Hematopoietic multipotent progenitor cell treated with erythropoietin and hydrocortisone succinate and interleukin-3 and kit ligand, for 17 days (in vitro differentiated cells): ENCODE measurements around the gene EPHA3.
A peak's percentile ranks its signal among the peaks of the same experiment; 100 is the strongest.

Source experiments
- DNase-seq: peaks from one replicate; pipeline ENCODE4 v3.0.0-alpha.2; 2015; ENCODE audit warnings: low spot score

Gene EPHA3

DNA sequence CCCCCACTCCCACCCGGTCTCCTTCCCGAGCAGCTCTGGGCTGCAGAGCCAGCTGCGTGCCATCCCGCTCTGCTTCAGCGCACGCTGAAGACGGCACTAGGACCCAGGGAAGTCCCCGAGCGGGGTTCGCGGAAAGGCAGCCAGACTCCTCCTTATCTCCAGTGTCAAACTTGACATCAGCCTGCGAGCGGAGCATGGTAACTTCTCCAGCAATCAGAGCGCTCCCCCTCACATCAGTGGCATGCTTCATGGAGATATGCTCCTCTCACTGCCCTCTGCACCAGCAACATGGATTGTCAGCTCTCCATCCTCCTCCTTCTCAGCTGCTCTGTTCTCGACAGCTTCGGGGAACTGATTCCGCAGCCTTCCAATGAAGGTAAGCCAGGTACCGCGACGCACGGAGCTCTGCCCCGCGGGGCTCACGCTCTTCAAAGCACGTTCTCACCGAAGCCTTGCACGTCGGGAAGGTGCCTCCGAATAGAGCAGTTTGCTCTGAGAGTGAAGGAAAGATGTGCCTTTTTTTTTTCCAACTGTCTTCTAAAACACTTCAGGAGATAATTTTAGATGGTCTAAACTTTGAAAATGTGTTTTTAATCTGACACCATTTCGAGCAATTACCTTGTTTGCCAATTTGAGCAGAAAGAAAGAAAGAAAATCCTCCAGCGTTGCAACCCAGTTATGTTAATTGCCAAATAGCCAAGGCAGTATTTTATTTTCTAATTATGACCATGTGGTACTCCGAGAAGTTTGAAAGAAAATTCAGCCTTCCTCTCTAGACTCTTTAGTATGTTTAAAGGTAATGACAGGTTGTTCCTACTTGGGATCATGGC, at the start of gene EPHA3:
Gene EPHA3, plus strand, starts transcription at position 161 of the 830 bp plus-strand sequence. Its CDS starts 128 bp downstream, at position 289.
- DNase-seq: no peak

DNA sequence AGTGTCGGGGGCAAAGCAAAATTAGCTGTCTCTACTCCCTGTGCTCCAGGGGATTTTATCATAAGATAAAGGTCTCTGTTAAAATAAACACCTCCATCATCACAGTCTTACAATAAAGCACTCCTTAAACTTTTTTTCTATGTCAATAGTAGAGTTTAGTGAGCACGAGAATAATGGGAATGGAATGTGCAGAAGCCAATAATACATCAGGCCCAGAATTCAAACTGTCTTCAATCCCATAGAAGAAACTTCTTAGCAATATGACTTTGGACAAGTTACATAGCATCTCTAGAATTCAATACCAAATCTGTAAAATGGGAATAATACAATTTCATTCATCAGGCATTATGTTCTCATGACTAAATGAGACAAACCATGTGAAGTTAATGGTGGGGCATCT, 49.0 kb upstream of the EPHA3 start:
- no peak for DNase-seq

DNA sequence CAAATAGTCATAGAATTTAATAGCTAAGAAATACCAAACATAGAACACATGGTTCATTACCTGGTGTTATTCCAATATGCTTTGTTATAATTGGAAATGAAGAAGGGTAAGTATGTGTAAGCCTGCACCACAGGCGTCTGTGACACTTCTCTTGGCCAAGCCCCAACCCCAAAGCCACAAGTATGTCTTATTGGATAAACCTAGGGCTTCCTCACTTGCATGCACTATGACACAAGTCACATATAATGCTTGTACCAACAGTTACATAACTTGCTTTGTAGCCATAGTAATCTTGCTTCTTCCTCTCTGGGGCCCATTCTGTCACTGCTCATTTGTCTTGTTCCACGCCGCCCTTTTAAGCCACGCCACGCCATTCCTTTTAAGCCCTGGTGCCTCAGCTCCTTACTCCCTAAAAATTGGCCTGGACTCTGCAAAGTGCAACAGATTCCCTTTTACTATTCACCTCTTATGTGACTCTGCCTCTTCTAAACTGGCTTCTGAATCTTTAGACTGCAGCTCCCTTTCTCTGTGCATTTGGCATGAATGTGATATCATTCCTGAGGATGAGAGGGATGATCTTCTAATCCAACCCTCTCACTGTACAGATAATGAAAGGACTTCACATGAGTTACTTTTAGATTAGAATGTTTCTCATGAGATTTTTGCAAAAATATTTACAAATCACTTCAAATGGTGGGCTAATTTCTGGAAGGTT, 48.1 kb upstream of the EPHA3 start:
- no peak for DNase-seq

DNA sequence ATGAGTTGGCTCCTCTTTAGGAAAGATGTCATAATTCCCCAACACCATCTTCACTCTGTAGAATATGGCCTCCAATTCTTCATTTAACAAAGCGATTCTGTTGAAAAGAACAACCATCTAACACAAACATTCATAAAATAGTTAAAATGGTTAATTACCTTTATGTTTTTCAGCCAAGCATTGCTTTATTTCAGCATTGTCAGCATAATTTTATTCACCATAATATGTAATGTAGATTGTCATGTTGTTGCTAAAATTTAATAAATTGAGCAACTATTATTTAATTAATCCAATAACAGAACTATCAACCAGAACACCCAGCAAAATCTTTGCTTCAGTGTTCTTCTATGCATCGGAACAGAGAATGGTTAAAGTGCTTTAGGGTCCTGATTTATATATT, 46.2 kb upstream of the EPHA3 start:
- no peak for DNase-seq

DNA sequence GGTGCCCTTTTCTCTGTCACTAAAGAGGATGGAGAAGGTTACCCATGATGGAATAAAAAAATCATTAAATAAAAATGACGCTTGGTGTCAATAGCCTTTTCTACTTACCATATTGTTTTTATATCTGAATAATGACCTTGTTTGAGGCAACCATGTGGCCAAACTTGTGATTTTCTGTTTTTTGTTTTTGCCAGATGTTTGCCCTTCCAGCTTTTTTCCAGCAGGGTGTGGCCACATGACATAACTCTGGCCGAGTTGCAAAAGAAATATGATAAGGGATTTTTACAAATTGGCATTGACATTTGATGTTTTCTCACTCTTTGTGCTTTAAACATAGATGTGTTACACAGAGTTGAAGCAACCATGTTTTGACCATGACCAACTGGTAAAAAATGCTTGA, 39.7 kb upstream of the EPHA3 start:
- no peak for DNase-seq

DNA sequence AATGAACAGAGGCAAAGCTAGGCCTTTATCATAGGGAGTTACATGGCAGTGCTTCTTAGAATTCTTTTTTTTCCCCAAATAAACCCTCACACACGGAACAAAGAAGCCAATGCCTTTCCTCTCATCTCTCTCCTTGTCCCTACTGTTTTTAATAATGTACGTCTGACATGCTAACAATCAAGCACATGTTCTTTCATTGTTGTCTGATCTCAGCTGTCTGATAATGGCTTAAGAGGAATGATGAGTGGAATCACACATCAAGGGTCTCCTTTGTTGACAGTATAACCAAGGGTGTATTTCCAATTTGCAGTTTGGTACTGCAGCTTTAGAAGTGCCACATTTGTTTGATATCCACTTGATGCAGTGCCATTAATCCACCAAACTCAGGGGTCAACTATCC, 34.8 kb upstream of the EPHA3 start:
- DNase-seq: no peak

DNA sequence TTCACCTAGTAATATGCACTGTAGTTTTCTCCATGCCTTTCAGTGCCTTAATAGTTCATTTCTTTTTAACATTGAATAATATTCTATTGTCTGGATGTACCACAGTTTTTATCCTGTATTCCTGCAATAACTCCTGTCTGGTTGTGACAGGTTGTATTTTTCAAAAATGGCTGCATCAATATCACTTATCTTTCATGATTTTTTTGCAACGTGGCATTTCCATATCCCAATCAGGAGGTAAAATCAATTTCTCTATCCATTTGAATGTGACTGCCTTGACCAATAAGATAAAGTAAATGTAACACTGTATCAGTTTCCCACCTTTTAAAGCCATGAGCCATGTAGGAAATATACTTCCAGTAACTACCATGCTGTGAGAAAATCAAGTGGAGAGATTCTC, 27.5 kb upstream of the EPHA3 start:
- no peak for DNase-seq

DNA sequence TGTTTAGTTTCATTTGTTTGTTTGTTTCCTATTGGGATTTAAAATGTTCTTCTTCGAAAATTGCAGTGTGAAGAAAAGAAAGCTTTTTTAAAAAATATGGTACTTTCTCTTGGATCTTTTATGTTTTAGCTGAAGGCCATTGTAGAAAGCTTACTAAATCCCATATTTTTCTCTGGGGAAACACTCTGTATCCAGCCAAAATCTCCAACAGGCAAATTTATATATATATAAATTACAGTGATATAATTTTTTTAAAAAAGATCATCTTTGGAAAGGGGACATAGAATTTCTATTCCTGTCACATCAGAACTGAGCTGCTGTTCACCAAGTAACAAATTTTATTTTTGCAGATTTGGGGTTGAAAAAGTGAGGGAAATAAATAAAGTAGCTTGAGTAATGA, 19.6 kb upstream of the EPHA3 start:
- no peak for DNase-seq

DNA sequence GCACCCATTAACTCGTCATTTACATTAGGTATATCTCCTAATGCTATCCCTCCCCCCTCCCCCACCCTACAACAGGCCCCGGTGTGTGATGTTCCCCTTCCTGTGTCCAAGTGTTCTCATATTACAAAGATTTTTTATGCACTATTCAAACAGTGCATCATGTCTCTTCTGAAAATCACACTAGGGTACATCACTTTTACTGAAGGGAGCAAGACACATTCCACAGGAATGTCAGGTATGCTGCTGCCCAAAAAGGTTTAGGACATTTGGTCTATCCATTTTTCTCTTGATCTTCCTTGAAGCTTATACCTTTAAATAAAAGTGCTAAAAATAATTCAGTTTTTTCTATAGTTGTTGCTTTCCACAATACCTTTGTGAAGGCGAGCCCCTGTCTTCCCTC, 9.2 kb upstream of the EPHA3 start:
- DNase-seq: no peak

DNA sequence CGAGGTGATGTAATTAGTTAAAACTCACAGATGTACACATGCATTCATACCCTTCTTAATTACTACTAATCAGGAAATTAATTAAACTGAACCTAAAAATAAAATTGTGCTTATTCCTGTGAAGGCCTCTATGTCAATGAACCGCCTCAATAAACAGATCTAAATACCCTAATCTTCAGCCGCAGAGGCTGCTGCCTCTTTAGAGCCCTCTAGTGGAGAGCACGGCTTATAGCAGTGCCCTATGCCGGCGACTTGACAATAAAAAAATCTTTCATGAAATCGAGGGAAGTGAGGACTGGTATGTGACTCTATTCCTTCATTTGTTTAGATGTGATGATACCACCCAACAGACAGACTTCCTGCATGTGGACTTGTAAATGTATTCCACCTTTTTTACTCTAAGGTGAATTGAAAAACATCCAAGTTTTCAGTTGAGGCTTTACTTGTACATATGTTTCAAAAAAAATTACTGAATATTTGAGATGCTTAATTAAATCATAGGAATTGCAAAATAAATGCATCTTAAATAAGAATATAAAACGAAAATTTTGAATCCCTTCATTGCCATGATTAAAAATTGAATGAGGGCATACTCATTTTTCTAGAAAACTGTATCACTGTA, 8.3 kb upstream of the EPHA3 start:
- DNase-seq: peak; percentile 21

DNA sequence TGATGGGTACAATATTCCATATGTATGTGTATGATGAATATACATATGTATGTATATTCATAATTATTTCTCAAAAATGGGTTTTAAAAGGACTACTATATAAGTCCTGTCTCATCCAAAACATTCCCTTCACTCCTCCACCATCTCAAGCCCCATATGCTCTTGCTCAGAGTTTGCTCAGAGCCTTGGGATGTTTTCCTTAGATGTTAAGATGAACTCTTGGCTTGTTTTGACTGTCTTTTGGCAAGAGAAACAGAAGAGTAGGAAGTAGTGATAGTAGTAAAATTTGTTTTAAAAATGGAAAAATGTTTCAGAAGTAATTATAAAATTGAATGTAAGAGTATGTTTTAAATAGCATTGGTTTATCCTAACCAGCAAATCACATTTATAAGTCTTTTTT, 6.2 kb upstream of the EPHA3 start:
- DNase-seq: no peak

DNA sequence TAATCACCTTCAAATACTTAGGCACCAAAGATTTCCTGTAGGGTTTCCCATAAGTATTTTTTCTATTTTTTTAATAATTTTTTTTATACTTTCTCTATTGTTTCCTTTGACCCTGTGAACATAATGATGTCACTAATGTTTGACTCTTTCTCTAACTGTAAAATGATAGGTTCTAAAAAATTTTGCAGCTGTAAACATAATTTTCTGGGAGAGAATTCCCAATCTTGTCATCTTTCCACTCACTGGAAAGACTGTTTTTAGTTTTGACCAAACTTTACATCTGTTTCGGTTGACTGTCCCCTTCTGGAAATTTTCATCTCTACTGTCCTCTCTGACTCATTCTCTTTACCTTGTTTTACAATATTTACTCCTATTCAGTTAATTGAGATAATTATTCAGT, 5.5 kb upstream of the EPHA3 start:
- DNase-seq: no peak

DNA sequence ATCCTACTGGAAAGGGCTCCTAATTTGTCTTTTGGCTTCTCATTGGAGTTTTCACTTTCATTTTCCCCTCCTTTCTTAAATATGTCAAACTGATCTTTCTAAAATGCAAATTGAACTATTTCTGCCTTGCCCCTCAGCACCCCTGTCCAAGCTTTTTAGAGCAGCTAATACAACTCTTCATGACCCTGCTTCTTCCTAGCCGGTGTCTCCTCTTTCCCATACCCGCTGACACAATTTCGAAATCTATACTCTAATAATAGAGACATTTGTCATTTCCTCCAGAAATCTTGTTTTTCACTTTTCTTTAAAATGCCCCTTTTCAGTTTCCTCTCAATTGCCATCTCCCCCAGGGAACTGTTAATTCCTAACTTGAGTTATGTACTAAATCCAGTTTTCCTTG, 2.9 kb upstream of the EPHA3 start:
- DNase-seq: no peak

DNA sequence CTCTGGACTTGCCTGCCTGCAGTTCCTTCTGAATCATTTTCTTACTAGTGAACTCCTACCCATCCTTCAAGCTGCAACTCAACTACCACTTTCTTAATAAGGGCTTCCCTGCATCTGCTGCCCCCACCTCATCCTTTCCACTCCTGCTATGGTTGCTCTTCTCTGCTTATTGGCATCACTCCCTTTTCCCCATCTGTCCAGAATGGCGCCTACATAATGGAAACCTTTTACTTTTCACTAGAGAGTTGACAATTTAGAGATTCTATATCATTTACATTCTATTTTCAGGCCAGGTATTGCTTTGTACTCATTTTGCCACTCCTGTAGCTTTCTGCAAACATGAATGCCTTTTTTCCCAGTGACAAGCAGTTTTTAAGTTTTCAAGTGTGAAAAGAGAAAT, 1.9 kb upstream of the EPHA3 start:
- DNase-seq: no peak

DNA sequence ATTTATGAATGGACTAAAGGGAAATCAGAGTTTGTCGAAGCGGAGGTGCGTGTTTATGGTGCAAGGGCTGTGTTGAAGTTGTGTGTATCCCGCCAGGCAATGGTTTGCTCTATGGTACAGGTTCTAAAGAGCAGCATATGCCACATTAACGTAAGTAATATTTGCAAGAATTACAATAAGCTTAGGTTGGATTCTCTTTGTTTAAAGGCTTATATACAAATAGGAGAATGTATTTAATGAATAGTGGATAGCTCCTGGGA, 800 bp downstream of the EPHA3 start:
- DNase-seq: no peak

DNA sequence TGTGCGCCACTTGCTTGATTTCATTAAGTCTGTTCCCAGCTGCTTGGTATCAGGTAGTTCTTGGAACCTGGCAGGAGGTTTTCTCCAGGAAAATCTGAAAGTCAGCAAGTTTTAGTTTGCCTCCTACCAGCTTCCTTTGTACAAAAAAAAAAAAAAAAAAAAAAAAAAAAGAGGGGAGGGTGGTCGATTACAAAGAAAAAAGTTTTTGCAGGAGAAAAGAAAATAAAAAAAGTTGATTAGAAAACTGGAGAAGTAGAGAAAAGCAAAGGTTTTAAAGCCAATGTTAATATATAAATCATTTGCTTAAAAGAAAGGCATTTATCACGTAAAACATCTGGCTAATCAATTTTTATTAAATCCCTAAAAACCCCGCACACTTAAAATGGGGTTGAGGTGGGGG, 5.9 kb downstream of the EPHA3 start:
- DNase-seq: no peak

DNA sequence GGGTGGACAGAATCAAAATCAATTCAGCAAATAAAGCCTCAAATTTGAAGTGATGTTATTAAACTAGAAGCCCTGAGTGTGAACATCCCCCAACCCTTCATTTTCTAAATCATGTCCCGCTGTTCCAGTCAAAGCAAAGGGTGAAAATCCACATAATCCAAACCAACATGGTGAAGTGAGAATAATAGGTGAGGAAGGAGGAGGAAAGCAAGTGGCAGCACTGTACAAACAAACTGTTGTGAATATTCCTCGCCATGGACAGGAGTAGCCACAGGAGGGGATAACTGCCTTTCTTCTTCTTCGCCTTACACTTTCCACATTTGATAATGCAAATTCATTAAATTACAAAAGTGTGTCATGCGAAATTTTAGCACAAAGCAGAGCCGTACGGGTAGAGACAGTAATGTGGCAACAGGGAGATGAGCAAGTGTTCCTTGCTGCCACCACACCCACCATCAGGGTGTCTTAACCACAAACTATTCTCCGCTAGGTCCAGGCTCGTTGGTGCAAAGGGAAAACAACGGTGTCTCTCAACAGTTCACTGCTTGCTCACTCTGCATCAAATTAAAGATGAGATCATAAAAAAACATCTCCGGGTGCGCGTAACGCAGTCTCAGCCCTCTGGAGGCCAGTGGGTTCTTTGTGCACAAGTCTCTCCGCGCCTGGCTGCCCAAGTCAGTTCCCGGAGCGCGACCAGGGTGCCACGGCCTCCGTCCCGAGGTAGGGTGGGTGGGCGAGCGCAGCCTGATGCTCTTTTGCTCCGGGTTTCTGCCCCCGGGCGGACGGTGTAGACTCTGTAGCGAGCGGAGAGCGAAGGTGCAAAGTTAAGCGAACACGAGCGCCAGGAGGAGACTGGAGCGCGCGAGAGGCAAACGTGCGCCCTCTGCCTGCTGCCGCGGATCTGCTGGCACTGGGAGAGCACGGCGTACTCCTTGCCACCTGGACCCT, 6.7 kb downstream of the EPHA3 start:
- DNase-seq: no peak

DNA sequence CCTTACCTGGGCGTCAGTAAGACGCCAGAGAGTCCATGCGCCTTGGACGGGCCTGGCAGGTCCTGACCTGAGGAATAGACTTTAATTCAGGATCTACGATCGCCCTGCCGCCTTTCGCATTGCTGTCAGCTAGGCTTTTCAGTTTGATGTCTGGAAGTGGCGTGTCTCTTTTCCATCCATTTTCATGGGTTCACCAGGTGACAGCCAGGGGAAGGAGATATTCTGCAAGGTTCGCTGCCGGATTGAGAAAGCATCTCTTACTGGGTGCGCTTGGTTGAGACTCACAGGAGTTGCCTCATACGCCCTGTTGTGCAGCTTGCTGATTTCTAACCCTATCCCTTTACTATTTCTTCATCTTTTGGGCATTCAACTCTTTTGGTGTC, 7.4 kb downstream of the EPHA3 start:
- DNase-seq: no peak

DNA sequence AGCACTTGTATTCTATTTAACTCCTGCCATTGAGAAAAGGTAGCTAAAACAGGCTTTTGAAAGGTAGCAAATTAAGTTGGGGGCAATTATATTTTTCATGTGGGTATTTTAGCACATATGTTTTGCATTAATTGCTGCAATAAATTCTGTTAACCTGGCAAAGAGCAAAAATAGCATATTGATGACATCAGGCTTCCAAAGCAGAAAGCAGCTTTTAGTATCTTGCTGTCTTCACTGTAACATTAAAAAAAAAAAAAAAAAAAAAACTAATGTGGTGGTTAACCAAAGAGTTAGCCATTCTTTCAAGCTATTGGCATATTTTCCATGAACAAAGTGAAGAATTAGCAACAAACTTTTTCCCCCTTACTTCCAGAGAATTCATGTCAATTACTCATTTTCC, 9.1 kb downstream of the EPHA3 start:
- no peak for DNase-seq

DNA sequence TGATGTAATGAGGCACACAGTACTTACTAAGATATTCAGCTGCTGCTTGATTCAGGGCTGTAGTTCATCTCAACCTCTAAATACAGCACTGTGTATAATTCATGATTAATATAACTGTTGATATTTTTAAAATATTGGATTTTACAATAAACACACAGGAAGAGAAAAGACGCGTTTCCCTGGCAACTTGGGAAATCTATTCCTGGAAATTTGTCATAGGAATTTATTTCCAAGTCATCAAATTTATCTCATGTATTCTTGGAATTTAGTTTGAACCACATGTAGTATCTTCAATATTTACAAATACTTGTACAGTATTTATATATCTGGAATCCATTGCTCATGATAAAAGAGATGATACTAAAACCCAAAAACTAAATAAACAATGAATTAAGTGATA, 30.6 kb downstream of the EPHA3 start:
- no peak for DNase-seq

DNA sequence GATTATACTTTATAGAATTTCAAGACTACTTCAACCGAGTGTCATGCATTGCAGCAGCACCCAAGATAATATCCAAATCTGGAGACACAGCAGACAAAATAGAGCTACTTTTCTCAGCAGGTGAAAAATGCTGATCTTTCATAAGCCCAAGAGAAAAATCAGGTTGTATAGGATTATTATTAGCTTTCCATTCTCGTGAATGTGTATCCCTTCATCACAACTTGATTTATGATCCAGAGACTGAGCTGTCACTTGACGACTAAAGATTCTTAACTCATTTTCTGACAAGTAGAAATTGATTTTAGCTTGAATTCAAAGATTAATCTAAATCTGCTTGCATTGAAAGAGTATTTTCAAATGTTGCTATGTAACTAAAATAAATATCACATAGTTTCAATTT, 32.4 kb downstream of the EPHA3 start:
- no peak for DNase-seq

DNA sequence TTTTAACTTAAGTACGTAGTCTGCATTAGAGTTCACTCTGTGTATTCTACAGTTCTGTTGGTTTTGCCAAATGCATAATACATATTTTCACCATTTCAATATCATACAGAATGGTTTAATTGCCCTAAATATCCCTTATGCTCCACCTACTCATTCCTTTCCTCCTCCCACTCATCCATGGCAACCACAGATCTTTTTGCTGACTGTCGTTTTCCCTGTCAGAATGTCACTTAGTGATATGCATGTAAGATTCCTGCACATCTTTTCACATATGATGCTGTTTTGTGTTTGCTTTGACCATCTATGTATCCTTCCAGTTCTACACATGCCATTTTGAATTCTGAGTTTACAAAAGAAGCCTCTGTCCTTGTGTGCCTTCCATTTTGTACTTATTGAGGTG, 36.7 kb downstream of the EPHA3 start:
- DNase-seq: no peak

DNA sequence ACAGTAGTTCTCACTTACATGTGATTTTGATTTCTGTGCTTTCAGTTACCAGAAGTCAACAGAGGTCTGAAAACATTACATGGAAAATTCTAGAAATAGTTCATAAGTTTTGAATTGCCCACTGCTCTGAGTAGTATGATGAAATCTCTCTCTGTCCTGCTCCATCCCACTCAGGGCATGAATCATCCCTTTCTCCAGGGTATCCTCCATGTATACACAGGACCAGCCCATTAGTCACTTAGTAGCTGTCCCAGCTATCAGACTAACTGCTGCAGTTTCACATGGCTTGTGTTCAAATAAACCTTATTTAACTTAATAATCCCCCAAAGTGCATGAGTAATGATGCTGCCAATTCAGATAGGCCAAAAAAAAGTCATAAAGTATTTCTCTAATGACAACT, 38.6 kb downstream of the EPHA3 start:
- no peak for DNase-seq
